GM23338 (cell line): ENCODE measurements around the gene MKX. TPM values are rescaled to one million over a fixed set of nuclear protein-coding genes. Genes with fewer than 3 reads are reported as not detected.

Experiments
- ATAC-seq: fragments of 200-7000 bp; cut with Tn5 transposase; 3 replicates; pipeline ENCODE4 v1.9.1; 2020
- DNase-seq: peaks from one replicate; pipeline ENCODE4 v3.0.0-alpha.2; 2015; ENCODE audit warnings: low spot score
- H2AFZ ChIP-seq: fragments of 200-600 bp; sonication (generic); 2 replicates; pipeline ENCODE4 v1.8.0; 2016; ENCODE audit warnings: antibody characterized with exemption, mild to moderate bottlenecking, moderate library complexity
- H3F3A ChIP-seq: fragments of 200-600 bp; sonication (generic); replicated peaks from 2 replicates; pipeline ENCODE4 v1.8.0; 2017; ENCODE audit warnings: antibody characterized with exemption, mixed run types, low read depth
- H3K27ac ChIP-seq: fragments of 200-600 bp; sonication (generic); 2 replicates; pipeline ENCODE4 v1.6.1; 2016; ENCODE audit warnings: low read depth
- H3K27me3 ChIP-seq: fragments of 200-600 bp; sonication (generic); 2 replicates; pipeline ENCODE4 v1.8.0; 2016; ENCODE audit warnings: mild to moderate bottlenecking, mixed run types, moderate library complexity; ENCODE audit not compliant: insufficient read depth
- H3K36me3 ChIP-seq: fragments of 200-600 bp; sonication (generic); 2 replicates; pipeline ENCODE4 v1.8.0; 2016; ENCODE audit warnings: mild to moderate bottlenecking; ENCODE audit not compliant: insufficient read depth
- H3K4me1 ChIP-seq: fragments of 200-600 bp; sonication (generic); 2 replicates; pipeline ENCODE4 v1.8.0; 2016; ENCODE audit warnings: mild to moderate bottlenecking, moderate library complexity; ENCODE audit not compliant: insufficient read depth
- H3K4me2 ChIP-seq: fragments of 200-600 bp; sonication (generic); 2 replicates; pipeline ENCODE4 v1.7.1; 2017; ENCODE audit warnings: mixed run types
- H3K4me3 ChIP-seq: fragments of 200-600 bp; sonication (generic); 2 replicates; pipeline ENCODE4 v1.6.1; 2016; ENCODE audit warnings: mixed run types
- H3K79me2 ChIP-seq: fragments of 200-600 bp; sonication (generic); replicated peaks from 2 replicates; pipeline ENCODE4 v1.8.0; 2017; ENCODE audit warnings: mild to moderate bottlenecking; ENCODE audit not compliant: insufficient read depth
- H3K9me2 ChIP-seq: fragments of 200-600 bp; sonication (generic); 2 replicates; pipeline ENCODE4 v1.8.0; 2017; ENCODE audit not compliant: insufficient read depth
- H4K20me1 ChIP-seq: fragments of 200-600 bp; sonication (generic); replicated peaks from 2 replicates; pipeline ENCODE4 v1.8.0; 2017; ENCODE audit warnings: mild to moderate bottlenecking; ENCODE audit not compliant: insufficient read depth
- H3K27ac Mint-ChIP-seq: 2 replicates; pipeline ENCODE4 v1.8.0; 2020; ENCODE audit warnings: inconsistent platforms, mild to moderate bottlenecking, moderate library complexity, mixed read lengths
- H3K27me3 Mint-ChIP-seq: 3 replicates; pipeline ENCODE4 v1.8.0; 2022; ENCODE audit warnings: low read depth, mild to moderate bottlenecking, moderate library complexity, mixed read lengths, inconsistent platforms; ENCODE audit not compliant: insufficient read depth, poor library complexity
- H3K36me3 Mint-ChIP-seq: 3 replicates; pipeline ENCODE4 v1.8.0; 2021; ENCODE audit warnings: low read depth, mild to moderate bottlenecking, inconsistent platforms, moderate library complexity, mixed read lengths
- H3K4me1 Mint-ChIP-seq: 3 replicates; pipeline ENCODE4 v1.8.0; 2020; ENCODE audit warnings: mild to moderate bottlenecking, inconsistent platforms, mixed read lengths
- H3K4me3 Mint-ChIP-seq: 3 replicates; pipeline ENCODE4 v1.8.0; 2021; ENCODE audit warnings: moderate library complexity, mild to moderate bottlenecking, inconsistent platforms, mixed read lengths
- H3K9me3 Mint-ChIP-seq: 3 replicates; pipeline ENCODE4 v1.8.0; 2020; ENCODE audit warnings: moderate library complexity, mild to moderate bottlenecking, inconsistent platforms, mixed read lengths
- CREB1 ChIP-seq: fragments of 250-450 bp; sonication (Bioruptor Pico); IDR thresholded peaks from 2 replicates; pipeline ENCODE4 v1.5.0; 2020; ENCODE audit warnings: low read depth, mild to moderate bottlenecking, moderate library complexity
- EZH2phosphoT487 ChIP-seq: fragments of 200-600 bp; sonication (generic); IDR thresholded peaks from one replicate; pipeline ENCODE4 v1.8.1; 2018; ENCODE audit warnings: antibody characterized with exemption; ENCODE audit not compliant: unreplicated experiment
- JUNB ChIP-seq: IDR thresholded peaks from one replicate; pipeline ENCODE4 v1.6.1; 2016; ENCODE audit warnings: antibody characterized with exemption; ENCODE audit not compliant: unreplicated experiment
- NANOG ChIP-seq: IDR thresholded peaks from 2 replicates; pipeline ENCODE4 v1.6.1; 2016; ENCODE audit warnings: antibody characterized with exemption, borderline replicate concordance
- POLR2AphosphoS5 ChIP-seq: IDR thresholded peaks from 2 replicates; pipeline ENCODE4 v1.6.1; 2016; ENCODE audit warnings: antibody characterized with exemption, low read depth
- STAT1 ChIP-seq: IDR thresholded peaks from one replicate; pipeline ENCODE4 v1.6.1; 2016; ENCODE audit warnings: antibody characterized with exemption; ENCODE audit not compliant: unreplicated experiment
- ZNF114 ChIP-seq: fragments of 250-450 bp; sonication (Bioruptor Pico); IDR thresholded peaks from 2 replicates; pipeline ENCODE4 v1.5.0; 2020; ENCODE audit warnings: mild to moderate bottlenecking, moderate library complexity
- ZNF331 ChIP-seq: fragments of 250-450 bp; sonication (Bioruptor Pico); IDR thresholded peaks from 2 replicates; pipeline ENCODE4 v1.5.0; 2020; ENCODE audit warnings: low read depth, mild to moderate bottlenecking, moderate library complexity
- ZNF462 ChIP-seq: fragments of 250-450 bp; sonication (Bioruptor Pico); IDR thresholded peaks from 2 replicates; pipeline ENCODE4 v1.5.0; 2020; ENCODE audit warnings: mild to moderate bottlenecking, moderate library complexity
- polyA plus RNA-seq: library from polyadenylated mRNA; unstranded; fragments of >200 nt; fragmentation: Nextera tagmentation; extraction: Ambion mirVana; gene quantifications from 2 replicates; pipeline ENCODE4 v1.2.1, GENCODE V29; 2016
- total RNA-seq: library from RNA; depleted of rRNA; stranded (reverse); fragments of >200 nt; shearing (Covaris generic); gene quantifications from 2 replicates; pipeline ENCODE4 v1.2.3, GENCODE V29; 2014
- TF ChIP-seq, protein P1 (sequence below), 2 experiments: fragments of 200-600 bp in 1 of 2; sonication (generic) in 1 of 2; conservative IDR thresholded peaks; 2 replicates each; pipeline versions ENCODE4 v1.5.1 to v1.6.1; 2016 to 2017; ENCODE audit warnings: antibody characterized with exemption in 2 of 2, low read depth in 2 of 2, mild to moderate bottlenecking in 2 of 2, moderate library complexity in 1 of 2

MKX gene
- total and polyA plus RNA-seq, 2 experiments from 2014 or later, result 0.66 to 0.97 TPM

DNA sequence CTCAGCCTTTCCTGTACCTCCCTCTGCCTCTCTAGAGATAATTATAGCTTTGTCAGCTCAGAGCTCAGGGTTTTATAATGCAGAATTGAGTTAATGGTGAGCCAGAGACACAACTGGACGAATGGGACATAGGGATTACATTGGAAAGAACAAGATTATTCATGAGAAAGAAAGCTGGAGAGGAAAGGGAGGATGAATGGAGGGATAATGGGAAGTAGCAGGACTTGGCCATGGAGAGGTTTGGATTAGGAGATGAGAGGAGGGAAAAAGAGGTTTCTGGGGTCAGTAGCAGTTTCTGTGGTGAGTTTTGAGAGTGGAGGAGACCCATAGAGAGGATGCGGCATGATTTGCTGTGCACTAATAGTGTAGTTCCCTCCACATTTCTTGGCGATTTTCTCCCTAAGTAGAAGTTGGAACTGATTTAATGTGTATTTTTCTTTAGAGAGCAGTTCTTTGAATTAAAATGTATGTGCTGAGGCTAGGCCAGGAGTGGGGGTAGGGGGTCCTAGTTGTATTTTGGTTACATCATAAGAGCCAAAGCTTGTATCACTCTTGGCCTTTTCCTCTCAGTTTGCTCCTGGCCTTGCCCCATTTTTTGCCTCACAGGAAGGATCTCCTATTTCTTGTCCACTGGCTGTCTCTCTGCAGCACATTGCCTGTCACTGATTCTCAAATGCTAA, 107.4 kb downstream of the MKX start:
- peak overlapping the region; percentile 23; the same call in 1 of the 2 replicates for H2AFZ ChIP-seq
- Mint-ChIP-seq H3K36me3 (no peaks in the 10 kb centered on the region), H3K27me3 (peaks cover 1% of the 10 kb centered on the region), H3K4me1 (no peaks in the 10 kb centered on the region), H3K9me3 (peaks cover 5% of the 10 kb centered on the region; the same call in 2 of the 3 replicates), H3K27ac (no peak overlapping the region), H3K4me3 (no peak overlapping the region)
- H3K27me3 ChIP-seq, result no peaks in the 10 kb centered on the region
- H3K4me1 ChIP-seq, result no peaks in the 10 kb centered on the region
- no peak overlapping the region for H3K27ac ChIP-seq
- H3K9me2 ChIP-seq, result no peaks in the 10 kb centered on the region
- TF ChIP-seq ZNF114 (CRISPR knock-in tag) (no peak), JUNB (no peak)
- no peaks in the 10 kb centered on the region for H3K79me2 ChIP-seq
- no peak overlapping the region for H3K4me2 ChIP-seq
- no peaks in the 10 kb centered on the region for H4K20me1 ChIP-seq
- H3F3A ChIP-seq, result no peaks in the 10 kb centered on the region
- ATAC-seq, result no peak
- H3K4me3 ChIP-seq, result no peak overlapping the region
- H3K36me3 ChIP-seq, result no peaks in the 10 kb centered on the region
- DNase-seq, result no peak

GRCh38 chr10:27637601-27638000, 108.0 kb downstream of the MKX start:
- Mint-ChIP-seq H3K27ac (no peak overlapping the region), H3K36me3 (no peaks in the 10 kb centered on the region), H3K4me3 (no peak overlapping the region), H3K9me3 (peaks cover 5% of the 10 kb centered on the region; the same call in 2 of the 3 replicates), H3K4me1 (no peaks in the 10 kb centered on the region), H3K27me3 (peaks cover 1% of the 10 kb centered on the region)
- H3K27me3 ChIP-seq, result no peaks in the 10 kb centered on the region
- H2AFZ ChIP-seq, result peak overlapping the region; percentile 23; the same call in 1 of the 2 replicates
- H3K36me3 ChIP-seq, result no peaks in the 10 kb centered on the region
- H3K9me2 ChIP-seq, result no peaks in the 10 kb centered on the region
- no peak overlapping the region for H3K4me3 ChIP-seq
- no peak overlapping the region for H3K27ac ChIP-seq
- H3K4me2 ChIP-seq, result no peak overlapping the region
- H3F3A ChIP-seq, result no peaks in the 10 kb centered on the region
- H3K4me1 ChIP-seq, result no peaks in the 10 kb centered on the region
- no peak for DNase-seq
- no peaks in the 10 kb centered on the region for H4K20me1 ChIP-seq
- TF ChIP-seq POLR2AphosphoS5 (no peak), JUNB (no peak), CREB1 (no peak), NANOG (no peak), ZNF331 (CRISPR knock-in tag) (no peak), EZH2phosphoT487 (no peak), ZNF462 (no peak), STAT1 (no peak)
- TF ChIP-seq, protein P1, sequence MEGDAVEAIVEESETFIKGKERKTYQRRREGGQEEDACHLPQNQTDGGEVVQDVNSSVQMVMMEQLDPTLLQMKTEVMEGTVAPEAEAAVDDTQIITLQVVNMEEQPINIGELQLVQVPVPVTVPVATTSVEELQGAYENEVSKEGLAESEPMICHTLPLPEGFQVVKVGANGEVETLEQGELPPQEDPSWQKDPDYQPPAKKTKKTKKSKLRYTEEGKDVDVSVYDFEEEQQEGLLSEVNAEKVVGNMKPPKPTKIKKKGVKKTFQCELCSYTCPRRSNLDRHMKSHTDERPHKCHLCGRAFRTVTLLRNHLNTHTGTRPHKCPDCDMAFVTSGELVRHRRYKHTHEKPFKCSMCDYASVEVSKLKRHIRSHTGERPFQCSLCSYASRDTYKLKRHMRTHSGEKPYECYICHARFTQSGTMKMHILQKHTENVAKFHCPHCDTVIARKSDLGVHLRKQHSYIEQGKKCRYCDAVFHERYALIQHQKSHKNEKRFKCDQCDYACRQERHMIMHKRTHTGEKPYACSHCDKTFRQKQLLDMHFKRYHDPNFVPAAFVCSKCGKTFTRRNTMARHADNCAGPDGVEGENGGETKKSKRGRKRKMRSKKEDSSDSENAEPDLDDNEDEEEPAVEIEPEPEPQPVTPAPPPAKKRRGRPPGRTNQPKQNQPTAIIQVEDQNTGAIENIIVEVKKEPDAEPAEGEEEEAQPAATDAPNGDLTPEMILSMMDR (conservative IDR thresholded peaks at IDR 0.05; ENCODE audit: low read depth in 2 of 2), result no peak
- no peak for ATAC-seq
- no peaks in the 10 kb centered on the region for H3K79me2 ChIP-seq
